GM19239 (cell line): ENCODE data around the gene EPHB2.

ENCODE experiments used
- DNase-seq: peaks from one replicate; pipeline ENCODE4 v3.0.0; 2011; ENCODE audit warnings: low spot score; ENCODE audit not compliant: insufficient read length
- FAIRE-seq: peaks from 2 replicates; lab custom pipeline; 2011; peaks lifted over from hg19 to GRCh38; lab: Jason Lieb, UNC

The EPHB2 gene

DNA sequence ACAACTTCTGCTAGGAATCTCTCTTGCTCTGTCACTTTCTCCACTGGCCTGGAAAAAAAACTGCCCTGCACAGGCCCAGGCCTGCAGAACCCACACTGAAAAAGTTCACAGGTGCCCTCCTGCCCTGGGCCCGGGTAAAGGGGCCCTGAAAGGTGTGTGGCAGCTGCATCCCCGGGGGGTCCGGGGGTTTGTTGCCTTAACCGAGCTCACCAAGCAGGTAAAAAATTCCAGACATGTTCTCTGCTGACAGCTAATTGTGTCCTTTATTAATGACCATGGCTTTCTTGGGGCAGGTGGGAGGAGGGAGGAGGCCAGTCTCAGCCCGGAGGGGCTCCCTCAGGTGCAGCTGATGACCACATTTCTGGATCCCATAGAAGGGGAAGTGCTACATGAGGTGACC, 139.1 kb downstream of the EPHB2 start:
- FAIRE-seq (no peak), DNase-seq (no peak)

DNA sequence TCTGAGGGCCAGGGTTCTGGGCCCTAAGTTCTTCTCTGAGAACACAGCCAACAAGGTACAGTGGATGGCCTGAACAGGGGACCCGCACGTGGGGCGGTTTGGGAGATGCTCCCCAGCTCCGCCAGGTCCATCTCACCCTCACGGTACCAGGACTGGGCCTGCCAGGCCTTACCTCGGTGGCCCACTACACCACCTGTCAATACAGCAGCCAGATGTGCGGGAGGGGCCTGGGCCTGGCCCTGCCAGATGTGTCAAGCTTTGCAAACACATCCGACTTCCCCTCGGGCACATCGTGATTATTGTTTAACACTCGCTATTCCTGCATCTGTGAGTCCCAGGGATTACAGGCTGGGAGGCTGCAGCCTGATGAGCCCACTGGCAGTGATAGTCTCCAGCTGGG, 139.6 kb downstream of the EPHB2 start:
- DNase-seq (no peak), FAIRE-seq (no peak)

DNA sequence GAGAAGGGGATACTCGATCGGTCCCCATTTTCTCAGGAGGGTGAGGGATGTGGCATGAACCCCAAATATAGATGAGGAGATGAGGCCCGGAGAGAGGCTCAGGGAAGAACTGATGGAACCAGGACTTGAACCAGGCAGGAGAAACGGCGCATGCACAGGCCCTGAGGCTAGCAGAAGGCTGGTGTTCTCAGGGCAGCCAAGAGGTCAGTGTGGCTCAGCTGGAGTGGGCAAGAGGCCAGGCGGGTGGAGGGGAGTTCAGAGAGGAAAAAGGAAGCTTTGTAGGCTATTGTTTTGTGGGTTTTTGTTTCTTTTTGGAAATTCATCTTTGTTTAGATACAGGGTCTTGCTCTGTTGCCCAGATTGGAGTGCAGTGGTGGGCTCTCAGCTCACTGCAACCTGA, 140.0 kb downstream of the EPHB2 start:
- DNase-seq, result no peak
- no peak for FAIRE-seq

DNA sequence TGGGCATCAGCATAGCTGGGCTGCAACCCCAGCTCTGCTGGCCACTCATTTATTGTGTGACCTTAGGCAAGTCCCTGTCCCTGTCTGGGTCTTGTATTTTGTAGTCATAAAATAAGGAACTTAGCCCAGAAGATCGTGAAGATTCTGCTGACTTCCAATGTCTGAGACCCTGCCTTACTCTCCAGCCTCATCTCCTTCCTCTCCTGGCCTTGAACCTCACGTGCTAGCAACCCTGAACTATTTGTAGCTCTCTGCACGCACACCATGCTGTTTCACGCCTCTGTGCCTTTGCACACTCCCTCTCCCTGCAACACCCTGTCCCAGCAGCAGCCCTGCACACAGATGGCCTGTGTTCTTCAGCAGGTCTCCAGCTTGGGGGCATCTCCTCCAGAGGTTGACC, 140.9 kb downstream of the EPHB2 start:
- DNase-seq, result no peak
- no peak for FAIRE-seq

DNA sequence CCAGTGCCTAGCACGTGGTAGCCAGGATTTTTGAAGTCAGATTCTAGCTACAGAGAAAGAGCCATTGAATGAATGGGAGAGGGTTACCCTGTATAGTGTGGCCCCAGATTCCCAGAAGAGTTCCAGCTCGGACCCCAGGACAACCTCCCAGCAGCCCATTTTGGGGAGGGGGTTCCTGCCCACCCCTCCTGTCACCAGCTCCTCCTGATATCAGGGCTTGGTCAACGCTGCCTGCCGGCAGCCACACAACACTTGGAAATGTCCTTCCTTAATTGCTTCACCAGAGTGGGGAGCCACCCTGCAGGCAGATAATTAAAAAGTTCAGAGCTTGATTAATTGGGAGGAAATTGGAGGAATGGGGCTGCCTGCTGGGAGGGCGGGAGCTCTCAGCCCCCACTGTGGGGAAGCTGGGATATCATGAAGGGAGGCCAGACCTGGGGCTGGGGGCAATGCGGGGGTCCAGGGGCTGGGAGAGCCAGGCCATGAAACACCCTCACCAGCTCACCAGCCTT, 141.6 kb downstream of the EPHB2 start:
- FAIRE-seq (no peak), DNase-seq (no peak)

DNA sequence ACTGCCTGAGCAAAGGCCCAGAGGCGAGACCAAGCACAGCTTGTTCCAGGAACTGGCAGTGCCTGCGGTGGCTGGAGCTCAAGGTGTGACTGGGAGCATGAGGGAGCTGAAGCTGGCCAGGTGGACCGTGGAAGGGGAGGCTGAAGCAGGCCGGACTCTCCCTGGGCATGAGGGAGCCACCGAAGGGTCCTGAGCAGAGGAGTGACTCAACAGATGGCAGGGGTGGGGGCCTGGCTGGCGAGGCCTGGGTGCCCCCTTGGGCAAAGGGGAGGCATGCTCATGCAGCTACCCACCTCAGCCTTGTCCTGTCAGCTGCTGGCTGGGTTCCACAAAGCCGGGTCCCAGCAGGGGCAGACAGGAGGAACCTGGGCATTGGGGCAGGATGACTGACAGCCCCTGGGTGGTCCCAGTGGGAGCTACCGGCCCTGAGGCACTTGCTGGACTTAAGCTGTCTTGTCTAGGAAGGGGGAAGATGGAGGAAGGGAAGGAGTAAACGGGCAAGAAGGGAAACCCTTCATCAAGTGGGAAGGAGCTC, 143.1 kb downstream of the EPHB2 start:
- no peak for DNase-seq
- FAIRE-seq, result no peak

DNA sequence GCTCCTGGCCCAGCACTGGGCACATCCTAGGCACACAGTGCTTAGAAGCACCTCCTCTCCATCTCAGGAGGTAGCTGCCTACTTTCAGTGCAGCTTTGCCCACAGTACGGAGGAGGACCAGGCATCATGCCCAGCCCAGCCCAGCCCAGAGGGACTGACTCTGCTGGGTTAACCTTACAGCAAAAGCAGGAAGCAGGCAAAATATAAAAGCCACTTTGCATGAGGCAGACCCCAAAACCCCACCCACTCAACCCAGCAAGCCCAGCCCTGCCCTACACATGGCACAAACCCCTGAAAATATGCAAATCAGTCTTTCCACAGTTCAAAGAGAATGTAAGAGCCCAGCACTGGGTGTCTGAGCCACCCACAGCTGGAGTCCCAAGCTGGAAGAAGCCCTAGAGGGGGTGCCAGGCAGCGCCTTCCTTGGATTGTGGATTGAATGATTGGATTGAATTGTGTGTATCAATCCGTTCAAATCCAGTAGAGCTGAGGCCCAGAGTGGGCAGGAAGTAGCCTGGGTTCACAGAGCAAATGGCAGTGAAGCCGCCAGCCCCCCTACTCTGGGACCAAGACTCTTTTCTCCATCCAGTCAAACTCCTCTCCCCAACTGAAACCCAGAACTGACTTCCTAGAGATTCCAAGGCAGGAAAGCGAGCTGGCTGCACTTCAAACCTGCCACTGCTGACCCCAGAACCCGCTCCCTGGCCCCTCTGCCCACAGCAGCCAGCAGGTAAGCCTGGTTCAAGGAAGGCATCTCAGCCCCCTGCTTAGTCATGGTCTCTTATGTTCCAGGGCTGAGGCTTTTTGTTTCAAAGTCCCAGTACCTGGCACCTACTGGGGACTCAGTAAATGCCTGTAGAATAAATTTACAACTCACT, 144.3 kb downstream of the EPHB2 start:
- FAIRE-seq (no peak), DNase-seq (peak; percentile 17)

DNA sequence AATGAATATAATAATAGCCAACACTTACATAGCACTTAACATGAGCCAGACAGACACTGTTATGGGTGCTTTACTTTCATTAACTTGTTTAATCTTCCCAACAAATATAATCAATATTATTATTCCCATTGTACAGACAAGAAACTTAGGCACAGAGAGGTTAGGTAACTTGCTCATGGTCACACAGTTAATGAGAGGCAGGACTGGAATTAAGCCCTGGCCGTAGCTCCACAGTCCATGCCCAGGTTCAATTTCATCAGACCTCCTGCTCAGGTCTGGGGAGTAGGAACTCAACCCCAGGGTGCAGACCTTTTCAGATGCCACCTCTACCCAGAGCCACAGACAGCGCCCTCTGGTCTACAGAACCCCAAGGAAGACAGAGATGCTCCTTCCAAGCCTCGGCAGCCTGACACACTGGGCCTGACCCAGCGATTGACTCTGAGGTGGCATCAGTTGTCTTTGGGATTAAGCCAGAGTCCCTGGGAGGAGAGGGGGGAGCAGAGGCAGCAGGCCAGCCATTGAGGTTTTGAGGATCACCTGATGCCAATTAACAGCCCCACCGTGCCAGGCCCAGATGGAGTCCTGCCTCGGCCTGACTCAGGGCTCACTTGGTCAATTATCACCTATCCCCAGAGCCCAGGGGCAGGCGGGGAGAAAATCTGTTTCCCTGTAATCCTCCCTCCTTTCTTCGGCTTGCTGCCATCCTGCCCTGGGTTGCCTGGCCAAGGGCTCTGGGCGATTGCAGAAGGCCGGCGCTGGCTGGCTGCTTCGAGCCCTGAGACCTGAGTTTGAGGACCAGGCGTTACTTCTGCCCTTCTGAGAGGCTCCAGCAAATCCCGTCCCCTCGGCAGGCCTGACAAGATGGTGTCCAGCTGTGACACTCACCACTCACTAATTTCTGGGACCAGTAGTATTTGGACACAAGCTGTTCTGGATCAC, 145.3 kb downstream of the EPHB2 start:
- DNase-seq (no peak), FAIRE-seq (no peak)

DNA sequence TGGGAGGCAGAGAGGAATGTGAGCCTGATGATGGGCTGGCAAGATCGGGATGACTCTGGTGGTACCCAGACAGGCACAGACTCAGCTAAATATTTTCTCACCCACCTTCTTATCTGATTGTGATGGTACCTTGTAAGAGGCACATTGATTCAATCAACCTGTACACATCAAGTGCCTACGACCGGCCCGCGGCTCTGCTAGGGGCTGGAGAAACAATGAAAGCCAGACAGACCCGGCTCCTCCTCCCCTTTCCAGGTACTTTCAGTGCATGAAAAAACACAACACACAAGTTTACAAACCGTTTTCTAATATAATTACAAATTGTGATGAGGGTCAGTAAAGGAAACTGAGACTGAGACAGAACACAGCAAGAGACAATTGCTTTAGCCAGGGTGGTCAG, 147.0 kb downstream of the EPHB2 start:
- no peak for FAIRE-seq
- DNase-seq, result no peak

DNA sequence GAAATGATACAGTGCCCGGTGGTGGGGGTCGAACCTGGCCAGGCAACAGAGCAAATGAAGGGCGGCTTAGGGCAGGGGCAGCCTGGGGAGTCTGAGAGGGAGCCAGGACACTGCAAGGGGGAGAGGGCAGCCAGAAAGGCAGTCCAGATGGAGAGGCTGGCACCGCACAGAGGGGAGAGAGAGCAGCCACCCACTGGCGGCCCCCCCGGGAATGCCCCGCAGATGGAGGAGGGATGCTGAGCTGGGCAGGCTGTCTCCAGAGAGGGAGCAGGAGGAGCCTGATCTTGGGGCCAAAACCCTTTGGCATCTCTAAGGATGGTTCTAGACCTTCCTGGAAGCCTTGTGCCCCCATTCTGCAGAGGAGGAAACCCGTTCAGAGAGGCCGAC, 149.8 kb downstream of the EPHB2 start:
- no peak for FAIRE-seq
- DNase-seq, result no peak

DNA sequence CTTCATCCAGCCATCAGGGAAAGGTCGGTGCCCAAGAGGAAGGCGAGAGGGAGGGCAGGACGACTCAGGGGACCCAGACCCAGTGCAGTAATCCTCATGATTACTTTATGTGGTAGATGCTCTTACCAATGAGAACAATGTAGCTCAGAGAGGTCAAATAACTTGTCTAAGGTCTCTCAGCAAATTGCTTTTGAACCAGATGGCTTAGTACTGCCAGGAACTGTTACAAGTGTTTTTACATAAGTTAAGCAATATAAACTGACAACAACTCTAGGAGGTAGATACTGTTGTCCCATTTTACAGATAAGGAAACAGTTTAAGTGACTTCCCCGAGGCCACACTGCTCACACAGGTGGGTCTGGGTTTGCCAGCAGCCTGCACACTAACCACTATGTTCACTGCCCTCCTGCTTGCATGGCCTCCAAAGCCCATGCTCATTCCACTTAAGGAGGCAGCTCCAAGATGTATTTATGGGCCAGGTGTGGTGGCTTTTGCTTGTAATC, 150.3 kb downstream of the EPHB2 start:
- no peak for DNase-seq
- no peak for FAIRE-seq

DNA sequence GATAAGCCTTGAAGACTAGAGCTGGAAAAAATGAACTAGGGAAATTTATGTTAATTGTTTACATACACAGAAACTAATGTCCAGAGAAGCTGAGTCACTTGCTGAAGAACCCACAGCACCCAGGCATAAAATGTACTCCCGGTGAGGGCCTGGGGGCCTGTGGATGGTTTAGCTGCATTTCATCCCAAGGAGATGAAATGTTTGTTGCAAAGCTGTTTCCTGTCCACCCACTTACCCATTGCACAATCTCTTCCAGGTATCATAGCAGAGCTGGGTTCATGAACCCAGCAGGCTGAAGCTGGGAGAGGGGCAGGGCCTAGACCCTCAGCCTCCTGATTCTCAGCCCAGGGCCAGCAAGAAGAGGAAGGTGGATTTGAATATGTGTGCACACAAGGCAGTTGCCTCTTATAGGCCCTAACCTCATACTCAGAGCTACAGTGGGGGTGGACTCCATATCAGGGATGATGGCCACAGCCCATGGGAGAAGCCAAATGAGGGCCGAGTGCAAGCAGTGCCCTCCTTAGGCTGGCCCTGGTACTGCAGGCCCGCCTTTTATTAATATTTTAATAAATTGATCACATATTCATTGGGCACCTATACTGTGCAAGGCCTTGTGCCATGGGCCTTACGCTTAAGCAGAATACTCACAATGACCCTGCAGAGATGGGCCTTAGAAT, 151.3 kb downstream of the EPHB2 start:
- FAIRE-seq (no peak), DNase-seq (no peak)

DNA sequence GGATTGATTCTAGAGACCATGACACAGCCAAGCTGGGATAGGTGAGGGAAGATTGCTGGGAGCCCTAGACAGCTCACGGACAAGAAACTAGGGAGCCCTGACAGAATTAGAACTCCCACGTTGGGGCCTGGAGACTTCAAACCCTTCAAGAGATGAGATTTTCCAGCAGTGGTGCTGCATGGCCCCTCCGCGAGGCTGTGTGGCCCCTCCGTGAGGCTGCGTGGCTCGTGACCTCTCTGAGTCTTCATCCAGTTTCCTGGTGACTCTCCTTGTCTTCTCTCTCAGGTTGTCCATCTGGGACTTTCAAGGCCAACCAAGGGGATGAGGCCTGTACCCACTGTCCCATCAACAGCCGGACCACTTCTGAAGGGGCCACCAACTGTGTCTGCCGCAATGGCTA, 152.1 kb downstream of the EPHB2 start:
- DNase-seq (no peak), FAIRE-seq (no peak)

DNA sequence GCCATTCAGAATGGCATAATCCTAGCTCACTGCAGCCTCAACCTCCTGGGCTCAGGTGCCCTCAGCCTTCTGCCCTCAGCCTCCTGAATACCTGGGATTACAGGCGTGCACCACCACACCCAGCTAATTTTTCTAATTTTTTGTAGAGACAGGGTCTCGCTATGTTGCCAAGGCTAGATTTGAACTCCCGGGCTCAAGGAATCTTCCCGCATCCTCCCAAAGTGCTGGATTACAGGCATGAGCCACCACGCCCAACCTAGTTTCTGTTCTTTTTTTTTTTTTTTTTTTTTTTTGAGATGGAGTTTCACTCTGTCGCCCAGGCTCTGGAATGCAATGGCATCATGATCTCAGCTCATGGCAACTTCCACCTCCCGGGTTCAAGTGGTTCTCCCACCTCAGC, 153.1 kb downstream of the EPHB2 start:
- DNase-seq (no peak), FAIRE-seq (no peak)

DNA sequence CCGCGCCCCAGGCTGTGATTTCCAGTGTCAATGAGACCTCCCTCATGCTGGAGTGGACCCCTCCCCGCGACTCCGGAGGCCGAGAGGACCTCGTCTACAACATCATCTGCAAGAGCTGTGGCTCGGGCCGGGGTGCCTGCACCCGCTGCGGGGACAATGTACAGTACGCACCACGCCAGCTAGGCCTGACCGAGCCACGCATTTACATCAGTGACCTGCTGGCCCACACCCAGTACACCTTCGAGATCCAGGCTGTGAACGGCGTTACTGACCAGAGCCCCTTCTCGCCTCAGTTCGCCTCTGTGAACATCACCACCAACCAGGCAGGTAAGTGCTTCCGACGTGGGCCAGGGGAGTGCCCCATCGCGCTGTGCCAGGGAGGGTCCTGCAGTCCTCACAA, 154.2 kb downstream of the EPHB2 start:
- DNase-seq, result no peak

DNA sequence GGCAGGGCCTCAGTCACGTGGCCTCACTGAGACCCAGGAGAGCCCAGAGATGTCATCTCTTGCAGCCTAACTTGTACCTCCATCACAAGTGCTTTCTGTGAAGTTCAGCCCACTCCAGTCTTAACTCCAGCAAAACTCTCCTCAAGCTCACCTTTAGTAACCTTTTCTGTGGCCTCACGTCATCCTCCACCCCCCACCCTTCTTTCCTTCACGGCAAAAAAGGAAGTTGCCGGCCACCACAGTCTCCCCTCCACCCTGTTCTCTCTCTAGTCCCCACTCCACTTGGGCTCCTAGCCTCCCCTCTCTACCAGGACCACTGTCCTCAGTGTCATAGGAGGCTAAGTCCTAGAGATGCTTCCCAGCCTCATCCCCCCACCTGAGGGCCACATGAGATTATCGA, 155.1 kb downstream of the EPHB2 start:
- DNase-seq (no peak), FAIRE-seq (no peak)

More for the DNA sequence above, 154.2 kb downstream of the EPHB2 start:
- no peak for FAIRE-seq

DNA sequence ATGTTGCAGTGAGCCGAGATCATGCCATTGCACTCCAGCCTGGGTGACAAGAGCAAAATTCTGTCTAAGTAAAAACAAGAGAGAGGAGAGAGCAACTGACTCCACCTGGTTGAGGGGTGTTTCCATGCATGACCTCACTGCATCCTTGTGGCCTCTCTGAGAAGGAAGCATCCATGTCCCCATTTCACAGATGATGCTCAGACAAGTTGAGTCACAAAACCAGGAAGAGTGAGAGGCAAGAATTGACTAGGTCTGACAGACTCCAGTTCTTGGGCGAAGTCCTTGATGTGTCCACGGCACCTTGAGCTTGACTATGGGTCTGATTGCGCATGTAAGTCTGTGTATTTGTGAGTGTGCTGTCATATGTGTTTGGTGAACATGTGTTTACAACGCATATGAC, 156.2 kb downstream of the EPHB2 start:
- FAIRE-seq, result no peak
- no peak for DNase-seq

DNA sequence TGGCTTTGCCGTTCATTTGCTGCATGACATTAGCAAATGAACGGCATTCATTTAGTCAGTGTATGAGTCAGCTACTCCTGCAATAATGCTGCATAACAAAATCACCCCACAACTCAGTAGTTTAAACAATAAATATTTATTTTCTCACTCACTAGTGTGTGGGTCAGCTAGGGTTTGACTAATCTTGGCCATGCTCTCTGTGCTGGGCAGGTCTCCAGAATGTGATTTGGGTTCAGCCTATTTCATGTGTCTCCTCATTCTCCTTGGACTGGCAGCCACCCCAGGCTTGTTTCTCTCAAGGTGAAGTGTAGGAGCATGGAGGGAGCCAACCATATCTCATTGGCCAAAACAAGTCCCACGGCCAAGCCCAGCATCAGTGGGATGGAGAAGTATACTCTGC, 157.7 kb downstream of the EPHB2 start:
- no peak for DNase-seq
- no peak for FAIRE-seq

DNA sequence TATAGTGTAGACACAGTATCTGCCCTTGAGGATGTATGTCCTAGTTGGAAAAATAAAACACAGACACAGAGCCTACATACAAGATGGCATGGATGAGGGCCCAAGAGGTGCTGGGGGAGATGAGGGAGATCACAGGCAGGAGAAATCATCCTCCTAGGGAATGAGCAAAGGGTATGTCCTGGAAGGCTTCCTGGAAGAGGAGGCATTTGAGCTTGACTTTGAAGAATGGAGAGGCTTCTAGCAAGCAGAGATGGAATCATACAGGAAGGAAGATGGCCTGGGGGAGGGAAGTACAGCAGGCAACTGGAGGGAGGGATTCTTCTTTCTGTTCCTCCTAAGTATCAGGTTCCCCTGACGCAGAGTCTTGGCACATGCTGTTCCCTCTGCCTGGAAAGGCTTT, 158.7 kb downstream of the EPHB2 start:
- DNase-seq (no peak), FAIRE-seq (no peak)

DNA sequence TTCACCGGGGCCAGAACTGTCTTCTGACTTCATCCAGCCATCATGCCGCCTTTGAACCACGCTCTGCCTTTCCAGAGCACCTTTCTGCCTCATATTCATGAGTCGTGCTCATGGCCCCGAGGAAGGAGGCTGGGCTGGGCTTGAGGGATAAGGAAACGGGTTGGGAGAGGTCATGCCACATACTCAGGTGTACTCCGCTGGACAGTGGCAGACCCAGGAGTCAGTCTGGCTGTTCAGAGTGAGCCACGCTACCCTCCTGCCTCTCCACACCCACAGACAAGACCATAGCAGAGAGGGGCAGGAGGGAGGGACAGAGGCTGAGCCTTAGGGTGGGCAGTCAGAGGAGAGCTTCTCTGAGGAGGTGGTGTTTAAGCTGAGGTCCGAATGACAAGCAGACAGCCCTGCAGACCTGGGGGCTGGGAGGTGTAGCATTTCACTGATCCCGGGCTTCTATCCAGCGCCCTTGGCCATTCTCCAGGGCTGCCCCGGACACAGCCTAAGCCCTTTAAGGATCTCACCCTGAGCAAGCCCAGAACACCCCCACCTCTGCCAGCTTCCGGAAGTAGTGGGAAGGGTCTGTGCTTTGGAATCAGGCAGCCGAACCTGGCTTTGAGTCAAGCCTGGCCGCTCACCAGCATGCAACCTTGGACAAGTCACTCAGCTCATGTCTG, 159.7 kb downstream of the EPHB2 start:
- DNase-seq (no peak), FAIRE-seq (no peak)
